Stimulated activated CD8-positive, alpha-beta memory T cell treated with anti-CD3 and anti-CD28 coated beads, Interleukin-2, amount 100 ng/mL, for 1 hour (primary cell): ENCODE results near the gene LRIG2.
"Not testable (repeated sequence)": the region's sequence is repeated elsewhere in the genome, so short reads cannot be mapped to it uniquely, and the experiment has no call there.

ENCODE experiments used
- DNase-seq, 2 donors: peaks; one replicate each; pipeline ENCODE4 v3.0.0-alpha.2; 2020; ENCODE audit warnings: low read depth in 2 of 2

Gene LRIG2

GRCh38 chr1:113058941-113059706, 13.9 kb upstream of the LRIG2 start:
- DNase-seq: no peak

- not testable (repeated sequence) for DNase-seq
These were observed 9.5 kb upstream of the LRIG2 start for GRCh38 chr1:113063456-113063855.

DNA sequence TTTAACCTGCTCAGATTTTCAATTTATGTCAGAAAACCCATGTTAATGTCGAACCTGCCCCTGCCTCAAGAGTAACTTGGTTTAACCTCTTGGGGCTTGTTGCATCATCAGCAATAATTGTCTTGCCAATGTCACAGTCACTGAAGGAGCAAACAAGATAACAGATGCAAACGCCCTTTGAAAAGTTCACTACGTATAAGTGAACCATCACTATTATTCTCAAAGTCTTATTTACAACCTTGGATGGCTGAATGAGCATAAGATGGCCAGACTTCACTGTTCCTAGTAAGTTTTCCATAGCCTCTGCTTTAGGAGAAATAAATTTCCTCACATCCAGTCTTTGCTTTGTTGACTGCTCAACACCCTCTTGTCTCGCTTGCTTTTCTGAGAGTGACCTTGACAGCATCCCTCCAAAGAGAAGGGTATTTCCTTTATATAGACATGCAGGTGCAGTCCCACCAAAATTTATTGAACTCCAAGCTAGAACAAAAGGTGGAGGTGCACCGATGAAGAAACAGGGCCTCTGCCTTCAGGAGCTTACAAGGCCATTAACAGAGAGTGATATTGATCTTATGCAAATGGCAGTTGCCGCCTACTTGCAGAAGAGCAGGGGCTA, 749 bp upstream of the LRIG2 start:
- no peak for DNase-seq

DNA sequence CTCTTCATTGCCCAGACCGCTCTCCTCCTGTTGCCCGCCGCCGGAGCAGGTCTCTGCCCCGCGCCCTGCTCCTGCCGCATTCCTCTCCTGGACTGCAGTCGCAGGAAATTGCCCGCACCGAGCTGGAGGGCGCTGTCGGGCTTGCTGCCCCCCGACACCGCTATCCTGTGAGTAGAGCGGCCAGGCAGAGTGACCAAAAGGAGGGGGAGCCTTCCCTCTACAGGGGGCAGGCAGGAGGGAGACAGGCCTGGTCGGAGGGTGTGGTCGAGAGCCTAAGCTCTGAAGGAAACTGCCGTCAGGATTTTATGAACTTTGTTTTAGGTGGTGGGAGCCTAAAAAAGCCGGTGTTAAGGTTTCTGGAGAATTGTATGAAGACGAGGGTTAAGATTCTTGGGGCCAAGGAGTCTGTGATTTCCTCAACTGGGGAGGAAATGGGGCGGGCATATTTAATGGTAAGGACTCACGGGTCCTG, 517 bp downstream of the LRIG2 start:
- no peak for DNase-seq

DNA sequence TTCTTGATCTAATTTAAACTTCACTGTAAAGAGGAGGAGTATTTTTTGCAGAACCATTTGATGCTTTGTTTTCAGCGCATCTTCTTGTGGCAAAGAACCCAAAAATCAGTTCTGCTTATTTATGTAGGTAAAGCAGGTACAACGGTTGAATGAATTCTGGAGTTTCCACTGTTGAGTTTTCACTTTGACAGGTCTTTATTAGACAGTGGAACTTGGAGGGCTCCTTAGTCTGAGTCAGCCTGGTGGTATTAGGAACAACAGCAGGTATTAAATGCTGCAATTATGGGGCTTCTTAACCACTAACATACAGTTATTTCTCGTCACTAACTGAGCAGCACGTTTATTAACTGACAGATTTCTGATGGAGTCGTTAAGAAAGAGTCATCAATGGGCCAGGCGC, 1.2 kb downstream of the LRIG2 start:
- DNase-seq: no peak

- DNase-seq: not testable (repeated sequence)
These were observed 5.0 kb downstream of the LRIG2 start for GRCh38 chr1:113077978-113078377.

GRCh38 chr1:113086541-113086940, 13.5 kb downstream of the LRIG2 start:
- DNase-seq: no peak

DNA sequence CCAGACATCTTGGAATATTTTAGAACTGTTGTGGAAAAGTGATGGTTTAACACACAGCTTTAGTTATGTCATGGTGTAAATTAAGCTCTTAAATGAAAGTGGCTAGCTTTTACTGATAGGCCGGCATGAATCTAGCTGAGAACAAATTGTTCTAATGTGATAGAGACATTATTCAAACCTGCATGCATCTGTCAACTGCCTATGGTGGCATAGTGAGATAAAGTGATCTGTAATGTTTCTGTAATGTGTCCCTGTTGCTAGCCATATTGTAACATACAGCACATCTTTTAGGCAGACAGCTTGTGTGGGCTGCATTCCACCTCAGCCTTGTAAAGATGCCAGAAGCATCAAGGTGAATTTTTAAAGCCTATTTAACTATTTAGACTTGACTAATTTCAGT, 16.0 kb downstream of the LRIG2 start:
- DNase-seq: no peak

- no peak for DNase-seq
These were observed 17.1 kb downstream of the LRIG2 start for GRCh38 chr1:113090051-113090450.

DNA sequence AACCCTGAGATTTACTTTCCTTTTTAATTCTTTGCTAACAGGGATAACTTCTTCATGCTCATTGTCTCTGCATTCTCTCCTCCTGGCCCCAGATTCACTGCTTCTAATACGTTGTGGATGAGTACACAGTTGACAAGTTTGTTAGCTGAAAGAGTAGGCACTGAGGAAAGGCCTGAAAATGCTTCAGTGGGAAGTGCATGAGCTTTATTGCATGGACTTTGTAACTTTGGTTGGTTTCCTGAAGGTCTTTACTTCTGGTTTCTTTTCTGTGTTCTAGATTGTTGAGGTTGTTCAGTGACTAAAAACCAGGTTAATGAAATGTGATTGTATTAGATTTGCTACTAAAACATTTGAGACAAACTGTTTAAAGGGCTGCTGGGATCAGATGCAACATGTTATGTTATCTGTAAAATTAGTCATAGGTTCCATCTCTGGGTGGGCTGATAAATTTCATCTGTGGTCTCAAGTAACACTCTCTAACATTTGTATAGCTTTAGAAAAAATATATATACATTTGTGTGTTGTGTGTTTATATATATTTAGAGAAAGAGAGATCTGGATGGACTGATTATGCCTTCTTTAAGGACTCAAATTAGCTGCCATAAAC, 19.1 kb downstream of the LRIG2 start:
- DNase-seq: no peak

GRCh38 chr1:113094506-113094905, 21.5 kb downstream of the LRIG2 start:
- DNase-seq: no peak

GRCh38 chr1:113095790-113096455, 22.9 kb downstream of the LRIG2 start:
- DNase-seq: no peak

- DNase-seq: no peak
These were observed 23.5 kb downstream of the LRIG2 start for GRCh38 chr1:113096493-113096892.

- no peak for DNase-seq
These were observed 28.6 kb downstream of the LRIG2 start for GRCh38 chr1:113101588-113101987.

DNA sequence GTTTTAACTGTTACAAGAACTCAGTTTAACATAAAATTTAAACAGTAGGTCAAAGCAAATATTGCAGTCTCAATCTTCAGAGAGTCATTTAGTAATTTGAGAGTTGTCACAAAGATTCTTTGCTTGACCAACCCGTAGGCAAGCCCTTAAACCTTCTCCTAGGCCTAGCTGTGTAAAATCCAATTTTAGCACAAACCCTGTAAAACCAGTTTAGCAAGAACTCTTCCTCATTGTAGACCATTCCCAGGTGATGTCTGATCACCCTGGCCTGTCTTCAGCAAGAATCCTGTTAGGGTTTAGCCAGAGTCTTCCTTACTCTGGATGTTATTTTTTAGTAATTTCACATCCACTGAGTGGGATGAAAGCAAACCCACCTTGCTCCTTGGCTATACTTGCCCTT, 30.1 kb downstream of the LRIG2 start:
- no peak for DNase-seq

- DNase-seq: no peak
These were observed 31.0 kb downstream of the LRIG2 start for GRCh38 chr1:113103977-113104376.

GRCh38 chr1:113106910-113107309, 33.9 kb downstream of the LRIG2 start:
- no peak for DNase-seq

- no peak for DNase-seq
These were observed 37.0 kb downstream of the LRIG2 start for GRCh38 chr1:113109908-113110554.

GRCh38 chr1:113118266-113118665, 45.3 kb downstream of the LRIG2 start:
- no peak for DNase-seq

DNA sequence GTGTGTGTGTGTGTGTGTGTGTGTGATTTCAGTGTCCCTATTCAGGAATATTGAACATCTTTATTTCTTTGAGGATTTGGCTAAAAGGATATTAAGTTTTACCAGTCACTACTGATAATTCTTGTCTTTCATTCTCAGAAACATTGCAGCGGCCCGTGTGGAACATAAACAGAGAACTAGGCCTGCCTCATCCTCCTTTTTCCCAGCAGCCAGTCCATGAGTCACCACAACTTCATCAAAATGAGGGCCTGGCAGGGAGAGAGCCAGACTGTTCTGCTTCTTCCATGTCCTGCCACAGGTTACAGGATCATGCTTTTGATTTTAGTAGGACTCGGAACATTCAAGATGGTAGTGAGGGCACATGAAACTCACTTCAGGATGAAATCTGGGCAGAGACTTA, 50.7 kb downstream of the LRIG2 start:
- no peak for DNase-seq

DNA sequence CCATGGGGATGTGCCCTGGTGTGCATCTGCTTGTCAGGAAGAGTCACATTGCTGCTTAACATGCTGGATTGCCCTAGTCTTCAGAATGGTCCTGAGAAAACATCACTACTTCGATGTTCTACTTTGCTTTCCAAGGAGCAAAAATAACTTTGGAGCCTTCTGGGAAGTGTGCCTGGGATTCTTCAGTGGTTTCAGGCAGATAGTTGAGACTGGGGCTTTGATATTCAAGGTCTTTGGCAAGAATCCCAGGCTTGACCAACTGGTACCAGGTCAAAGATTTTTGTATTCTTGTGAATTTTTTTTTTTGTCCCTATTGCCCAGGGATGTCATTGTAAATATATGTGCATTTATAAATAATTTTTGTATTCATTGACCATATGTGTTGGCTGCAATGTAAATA, 51.4 kb downstream of the LRIG2 start:
- DNase-seq: no peak

DNA sequence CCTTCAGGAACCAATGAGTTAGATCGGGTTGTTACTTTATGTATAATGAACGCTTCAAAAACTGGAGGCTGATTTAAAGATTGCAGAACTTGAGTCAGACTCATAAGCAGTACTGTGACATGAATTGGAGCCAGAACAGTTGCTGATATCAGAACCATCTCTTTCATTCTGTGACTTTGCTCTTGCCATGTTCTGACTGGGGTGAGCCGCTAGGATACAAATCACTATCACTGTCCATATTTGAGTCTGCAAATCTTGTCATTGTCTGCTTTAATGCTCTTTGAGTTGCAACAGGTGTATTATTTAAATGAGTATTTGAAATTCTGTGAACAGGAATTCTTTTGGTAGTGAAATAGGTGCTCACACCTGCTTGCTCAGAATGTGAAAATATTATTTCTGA, 52.5 kb downstream of the LRIG2 start:
- no peak for DNase-seq
